Right cardiac atrium (tissue), 5 donors: Measurements from ENCODE around the gene ZNF664. TPM values are rescaled to one million over a fixed set of nuclear protein-coding genes. Genes with fewer than 3 reads are reported as not detected.

Source experiments
- ATAC-seq, 2 donors: fragments of 200-7000 bp; cut with Tn5 transposase; one replicate each; pipeline versions ENCODE4 v1.8.0 to v1.9.1; 2020; ENCODE audit warnings: moderate library complexity in 2 of 2, mild to moderate bottlenecking in 1 of 2
- DNase-seq, 3 donors: peaks; one replicate each; pipeline ENCODE4 v3.0.0-alpha.2; 2020
- H3K27ac ChIP-seq: one replicate; pipeline ENCODE4 v1.5.1; 2013; ENCODE audit warnings: mild to moderate bottlenecking, low read length, control low read depth, moderate library complexity
- H3K27me3 ChIP-seq: one replicate; pipeline ENCODE4 v1.6.1; 2013; ENCODE audit not compliant: control insufficient read depth, insufficient read depth
- H3K4me1 ChIP-seq: one replicate; pipeline ENCODE4 v1.6.1; 2013; ENCODE audit warnings: low read length; ENCODE audit not compliant: control insufficient read depth, insufficient read depth
- H3K4me3 ChIP-seq: one replicate; pipeline ENCODE4 v1.5.1; 2013; ENCODE audit warnings: low read length, control low read depth
- H3K9me3 ChIP-seq: one replicate; pipeline ENCODE4 v1.6.1; 2013; ENCODE audit warnings: low read length; ENCODE audit not compliant: control insufficient read depth
- WGBS: extraction: QIAGEN DNeasy Blood & Tissue Kit; methylation state at CpG from one replicate; pipeline ENCODE4 v1.1.7; 2013; 5-methylcytosine and 5-hydroxymethylcytosine counted together
- intact Hi-C, 4 donors: fragments of 100-400 bp; cut with DNase I; formaldehyde crosslinking; loops; one replicate each; pipeline versions ENCODE4 v1.11.0 to v1.14.0; 2022 to 2023
- polyA plus RNA-seq: library from polyadenylated mRNA; stranded (reverse); fragments of 200-250 nt; gene quantifications from one replicate; pipeline ENCODE4 v1.2.3, GENCODE V29; 2013
- total RNA-seq, 4 donors: library from RNA; stranded (reverse); fragmentation: NEBNext Ultra II Directional; extraction: Animal tissue kit (Norgen Biotek cat#: 25700); gene quantifications; one replicate each; pipeline ENCODE4 v1.2.1, GENCODE V29; 2021
- donor health status: healthy with polysubstance abuse.
- donor health status: DM: no; HTN: yes; CAD: no.
- donor health status: DM: no; HTN: no; CAD: no.
- donor health status: DM: no; HTN: yes; CAD: no; lungs with severe emphysema.
- donor health status: DM: yes; HTN: yes; CAD: no.

The ZNF664 gene
- total and polyA plus RNA-seq, 5 donors, result 50.2 to 80.6 (median 76.3) TPM

DNA sequence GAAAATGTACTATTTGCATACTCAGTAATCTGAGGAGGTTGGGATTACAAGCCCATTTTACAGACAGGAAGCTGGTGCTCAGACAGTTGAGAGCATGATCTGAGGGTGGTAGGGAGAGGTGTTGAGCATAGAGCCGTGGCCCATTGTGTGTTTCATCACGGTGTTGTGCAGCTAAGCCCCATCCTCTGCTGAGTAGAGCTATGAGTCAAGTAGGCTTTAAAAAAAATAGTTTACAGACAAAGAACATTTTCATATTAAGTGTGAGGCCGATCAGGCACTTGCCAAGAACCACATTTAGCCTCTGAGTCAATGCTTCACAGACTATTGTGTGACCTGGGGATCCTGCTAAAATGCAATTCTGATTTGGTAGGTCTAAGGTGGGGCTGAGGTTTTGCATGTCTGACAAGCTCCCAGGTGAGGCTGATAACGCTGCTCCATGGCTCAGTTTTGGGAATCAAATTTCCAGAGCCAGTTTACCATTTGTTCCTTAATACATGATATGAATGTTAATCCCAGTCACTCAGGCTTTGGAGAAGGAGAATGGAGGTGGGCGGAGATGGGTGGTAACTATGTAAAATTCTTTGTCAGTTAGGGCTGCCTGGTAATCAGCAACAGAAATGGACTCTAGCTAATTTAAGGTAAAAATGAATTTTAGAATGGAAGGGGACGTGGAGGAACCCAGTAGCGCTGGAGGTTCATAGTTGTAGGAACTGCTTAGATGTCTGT lies 22.2 kb downstream of the ZNF664 start:
- no peaks in the 10 kb centered on the region for H3K9me3 ChIP-seq
- H3K4me3 ChIP-seq, result no peak overlapping the region
- intact Hi-C loops, result no loop called here
- H3K4me1 ChIP-seq, result peaks cover 38% of the 10 kb centered on the region
- no peaks in the 10 kb centered on the region for H3K27me3 ChIP-seq
- DNase-seq, result no peak
- peak in 1 of 2 donors; percentile 30 for ATAC-seq
- WGBS, result 76% methylated on average over 7 of the region's 7 CpGs
- H3K27ac ChIP-seq, result no peak overlapping the region

GRCh38 chr12:123996581-123996980 lies 23.6 kb downstream of the ZNF664 start:
- ATAC-seq (no peak), DNase-seq (no peak)
- Histone ChIP-seq H3K27me3 (no peaks in the 10 kb centered on the region), H3K27ac (no peak overlapping the region), H3K9me3 (no peaks in the 10 kb centered on the region), H3K4me1 (peaks cover 33% of the 10 kb centered on the region), H3K4me3 (no peak overlapping the region)
- intact Hi-C loops, result no loop called here
- WGBS, result 79% methylated on average over 6 of the region's 6 CpGs

DNA sequence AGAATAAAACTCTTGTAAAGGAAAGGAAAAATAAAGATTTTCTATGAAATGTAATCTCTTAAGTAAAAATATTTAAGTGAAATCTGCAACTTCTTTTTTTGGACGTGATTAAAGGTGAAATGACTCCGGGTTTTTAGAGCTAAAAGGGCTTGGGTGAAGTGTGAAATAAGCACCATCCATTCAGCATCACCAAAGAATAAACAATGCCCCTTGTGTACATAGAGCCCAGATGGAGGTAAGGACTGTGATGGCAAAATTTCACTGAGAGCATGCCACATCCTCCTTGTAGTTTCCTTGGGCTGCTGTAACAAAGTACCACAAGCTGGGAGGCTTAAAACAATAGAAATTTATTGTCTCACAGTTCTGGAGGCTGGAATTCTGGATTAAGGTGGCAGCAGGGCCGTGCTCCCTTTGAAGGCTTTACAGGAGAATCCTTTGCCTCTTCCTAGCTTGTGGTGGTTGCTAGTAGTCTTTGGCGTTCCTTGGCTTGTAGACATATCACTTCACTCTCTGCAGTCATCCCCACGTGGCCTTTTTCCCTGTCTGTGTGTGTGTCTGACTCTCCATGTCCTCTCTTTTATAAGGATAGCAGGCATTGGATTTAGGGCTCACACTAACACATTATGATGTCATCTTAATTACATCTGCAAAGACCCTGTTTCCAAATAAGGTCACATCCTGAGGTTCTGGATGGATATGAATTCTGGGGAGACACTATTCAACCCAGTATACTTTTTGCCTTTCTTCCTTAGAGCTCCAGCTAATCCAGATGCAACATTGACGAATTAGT lies 24.2 kb downstream of the ZNF664 start:
- Histone ChIP-seq H3K27me3 (no peaks in the 10 kb centered on the region), H3K27ac (peak overlapping the region; percentile 16), H3K4me3 (no peak overlapping the region), H3K9me3 (no peaks in the 10 kb centered on the region), H3K4me1 (peaks cover 35% of the 10 kb centered on the region)
- DNase-seq, result no peak
- intact Hi-C loops, result no loop called here
- WGBS, result 72% methylated on average over 6 of the region's 6 CpGs
- no peak for ATAC-seq

DNA sequence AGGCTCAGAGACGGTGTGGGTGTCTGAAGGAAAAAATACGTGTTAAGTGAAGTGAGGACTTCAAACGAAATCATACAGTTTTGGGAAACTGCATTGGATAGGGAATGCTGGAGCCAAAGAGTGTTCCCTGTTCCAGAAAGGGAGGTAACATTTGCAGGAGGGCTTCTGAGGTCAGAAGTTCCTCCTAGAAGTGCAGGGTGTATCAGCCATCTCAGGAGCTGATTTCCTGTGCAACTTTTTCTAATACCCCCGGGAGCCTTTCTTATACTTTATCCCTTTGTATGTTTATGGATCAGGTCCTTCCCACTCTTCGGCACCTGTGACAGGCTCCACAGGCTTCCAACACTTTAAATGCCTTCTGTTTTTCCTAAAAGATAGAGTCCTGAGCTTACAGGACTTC lies 24.9 kb downstream of the ZNF664 start:
- Histone ChIP-seq H3K4me1 (peaks cover 38% of the 10 kb centered on the region), H3K4me3 (no peak overlapping the region), H3K27me3 (no peaks in the 10 kb centered on the region), H3K9me3 (no peaks in the 10 kb centered on the region), H3K27ac (peak overlapping the region; percentile 2)
- ATAC-seq, result no peak
- DNase-seq, result no peak
- intact Hi-C loops, result no loop called here
- WGBS, result 59% methylated on average over 5 of the region's 5 CpGs

DNA sequence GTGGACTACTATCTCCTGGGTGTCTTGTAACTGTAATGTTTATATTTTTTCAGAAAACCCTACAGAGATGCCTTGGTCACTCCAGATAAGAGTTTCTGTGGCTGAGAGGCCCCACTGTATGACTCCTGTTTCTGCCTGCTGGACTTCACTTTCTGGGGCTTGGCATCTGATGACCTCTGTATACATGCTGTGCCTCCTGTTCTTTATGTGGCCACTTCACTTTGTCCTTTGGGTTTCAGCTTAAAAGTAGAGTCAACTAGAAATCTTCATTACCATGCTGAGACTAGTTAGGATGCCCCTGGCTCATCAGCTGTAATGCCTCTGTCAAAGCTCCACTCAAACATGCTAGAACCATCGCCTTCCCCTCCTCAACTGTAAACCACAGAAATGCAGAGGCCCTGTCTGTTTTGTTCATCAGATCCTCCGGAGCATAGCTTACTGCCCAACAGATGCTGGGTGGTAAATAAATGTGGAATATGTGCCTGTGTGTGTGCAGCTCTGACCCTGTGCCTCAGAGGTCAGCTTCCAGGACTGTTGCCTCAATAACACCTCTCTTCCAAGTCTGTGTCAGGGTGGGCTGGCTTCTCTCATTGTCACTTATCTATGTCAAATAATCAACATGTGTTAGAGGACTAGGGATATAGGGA lies 25.5 kb downstream of the ZNF664 start:
- DNase-seq (no peak), ATAC-seq (no peak)
- intact Hi-C loops, result no loop called here
- Histone ChIP-seq H3K27me3 (no peaks in the 10 kb centered on the region), H3K27ac (peak overlapping the region; percentile 75), H3K4me3 (no peak overlapping the region), H3K9me3 (no peaks in the 10 kb centered on the region), H3K4me1 (peaks cover 38% of the 10 kb centered on the region)
- WGBS, result 66% methylated on average over 2 of the region's 2 CpGs

DNA sequence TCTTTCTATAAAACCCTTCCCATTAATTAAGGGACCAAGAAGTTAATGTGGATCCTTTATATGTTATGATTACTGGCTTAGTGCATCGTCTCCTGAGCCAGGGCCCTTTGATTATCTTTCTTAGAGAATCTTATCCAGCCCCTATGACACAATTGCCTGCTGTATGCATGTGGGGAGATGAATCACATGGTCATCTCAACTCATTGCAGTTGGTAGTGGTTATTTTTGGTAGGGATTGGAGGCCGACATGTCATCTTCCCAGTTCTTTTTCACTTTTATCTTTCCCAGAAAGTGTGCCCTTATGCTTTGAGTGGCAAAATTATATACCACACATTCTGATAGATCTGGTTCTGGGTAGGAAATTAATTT lies 26.0 kb downstream of the ZNF664 start:
- Histone ChIP-seq H3K9me3 (no peaks in the 10 kb centered on the region), H3K4me1 (peaks cover 40% of the 10 kb centered on the region), H3K4me3 (no peak overlapping the region), H3K27me3 (no peaks in the 10 kb centered on the region), H3K27ac (no peak overlapping the region)
- WGBS, result 56% methylated on average over 2 of the region's 2 CpGs
- intact Hi-C loops, result no loop called here
- ATAC-seq (no peak), DNase-seq (no peak)

DNA sequence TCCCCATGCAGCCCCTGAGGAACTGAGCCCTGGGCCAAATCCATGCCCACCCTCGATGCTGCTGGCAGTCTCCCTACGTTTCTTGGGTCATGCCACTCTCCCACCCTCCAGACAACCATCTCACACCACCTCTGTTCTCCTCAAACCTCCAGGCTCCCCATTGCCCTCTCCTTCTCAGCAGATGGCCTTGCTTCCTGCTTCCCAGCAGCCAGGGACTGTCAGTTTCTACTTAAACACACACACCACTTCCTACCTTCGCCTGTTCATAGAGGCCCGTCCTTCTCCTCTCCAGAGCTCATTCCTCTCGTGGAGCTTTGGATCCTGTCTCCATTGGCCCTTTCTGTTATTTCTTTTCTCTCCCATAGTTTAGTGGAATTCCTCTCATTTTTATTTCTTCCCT lies 27.1 kb downstream of the ZNF664 start:
- H3K27ac ChIP-seq, result no peak overlapping the region
- WGBS, result 81% methylated on average over 5 of the region's 5 CpGs

DNA sequence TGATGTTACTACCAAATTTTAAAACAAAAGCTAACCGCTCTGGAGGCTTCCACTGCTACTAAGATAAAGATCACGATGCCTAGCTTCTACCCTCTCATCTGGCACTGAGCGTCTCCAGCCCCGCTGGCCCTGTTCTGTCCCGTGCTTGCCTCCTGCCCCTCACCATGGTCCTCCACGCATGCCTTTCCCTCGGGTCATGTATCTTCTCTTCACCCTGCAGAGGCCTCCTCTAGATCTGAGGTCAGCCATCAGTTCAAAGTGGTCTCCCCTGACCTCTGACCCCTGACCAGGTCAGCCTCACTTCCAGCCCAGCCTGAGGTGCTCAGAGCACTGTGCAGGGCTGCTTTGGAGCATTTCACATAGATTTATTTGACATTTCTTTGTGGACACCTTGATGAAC lies 28.3 kb downstream of the ZNF664 start:
- H3K27ac ChIP-seq, result no peak overlapping the region
- H3K4me3 ChIP-seq, result no peak overlapping the region
- no peak for DNase-seq
- no peak for ATAC-seq
- WGBS, result 81% methylated on average over 7 of the region's 7 CpGs
- H3K4me1 ChIP-seq, result peaks cover 33% of the 10 kb centered on the region
- H3K9me3 ChIP-seq, result no peaks in the 10 kb centered on the region
- H3K27me3 ChIP-seq, result no peaks in the 10 kb centered on the region
- intact Hi-C loops, result no loop called here

More for the DNA sequence above, 27.1 kb downstream of the ZNF664 start:
- intact Hi-C loops, result no loop called here
- DNase-seq, result no peak
- H3K4me3 ChIP-seq, result no peak overlapping the region
- no peaks in the 10 kb centered on the region for H3K27me3 ChIP-seq
- ATAC-seq, result no peak
- H3K4me1 ChIP-seq, result peaks cover 39% of the 10 kb centered on the region
- H3K9me3 ChIP-seq, result no peaks in the 10 kb centered on the region

- Histone ChIP-seq H3K27ac (no peak overlapping the region), H3K9me3 (no peaks in the 10 kb centered on the region), H3K4me1 (peaks cover 32% of the 10 kb centered on the region), H3K4me3 (no peak overlapping the region), H3K27me3 (no peaks in the 10 kb centered on the region)
- DNase-seq (no peak), ATAC-seq (peak in 1 of 2 donors; percentile 27)
- intact Hi-C loops, result no loop called here
- WGBS, result 78% methylated on average over 6 of the region's 6 CpGs
Observed at GRCh38 chr12:124002021-124002644, 29.1 kb downstream of the ZNF664 start.

GRCh38 chr12:124002654-124003053 lies 29.6 kb downstream of the ZNF664 start:
- WGBS, result 44% methylated on average over 2 of the region's 2 CpGs
- intact Hi-C loops, result no loop called here

More at GRCh38 chr12:124002654-124003053, 29.6 kb downstream of the ZNF664 start:
- DNase-seq, result no peak
- Histone ChIP-seq H3K27me3 (no peaks in the 10 kb centered on the region), H3K4me3 (no peak overlapping the region), H3K4me1 (peaks cover 28% of the 10 kb centered on the region), H3K9me3 (no peaks in the 10 kb centered on the region), H3K27ac (no peak overlapping the region)
- no peak for ATAC-seq
